Measurements from ENCODE around the gene REXO4.
"Not testable (repeated sequence)": the region's sequence is repeated elsewhere in the genome, so short reads cannot be mapped to it uniquely, and the experiment has no call there.

The REXO4 gene

DNA sequence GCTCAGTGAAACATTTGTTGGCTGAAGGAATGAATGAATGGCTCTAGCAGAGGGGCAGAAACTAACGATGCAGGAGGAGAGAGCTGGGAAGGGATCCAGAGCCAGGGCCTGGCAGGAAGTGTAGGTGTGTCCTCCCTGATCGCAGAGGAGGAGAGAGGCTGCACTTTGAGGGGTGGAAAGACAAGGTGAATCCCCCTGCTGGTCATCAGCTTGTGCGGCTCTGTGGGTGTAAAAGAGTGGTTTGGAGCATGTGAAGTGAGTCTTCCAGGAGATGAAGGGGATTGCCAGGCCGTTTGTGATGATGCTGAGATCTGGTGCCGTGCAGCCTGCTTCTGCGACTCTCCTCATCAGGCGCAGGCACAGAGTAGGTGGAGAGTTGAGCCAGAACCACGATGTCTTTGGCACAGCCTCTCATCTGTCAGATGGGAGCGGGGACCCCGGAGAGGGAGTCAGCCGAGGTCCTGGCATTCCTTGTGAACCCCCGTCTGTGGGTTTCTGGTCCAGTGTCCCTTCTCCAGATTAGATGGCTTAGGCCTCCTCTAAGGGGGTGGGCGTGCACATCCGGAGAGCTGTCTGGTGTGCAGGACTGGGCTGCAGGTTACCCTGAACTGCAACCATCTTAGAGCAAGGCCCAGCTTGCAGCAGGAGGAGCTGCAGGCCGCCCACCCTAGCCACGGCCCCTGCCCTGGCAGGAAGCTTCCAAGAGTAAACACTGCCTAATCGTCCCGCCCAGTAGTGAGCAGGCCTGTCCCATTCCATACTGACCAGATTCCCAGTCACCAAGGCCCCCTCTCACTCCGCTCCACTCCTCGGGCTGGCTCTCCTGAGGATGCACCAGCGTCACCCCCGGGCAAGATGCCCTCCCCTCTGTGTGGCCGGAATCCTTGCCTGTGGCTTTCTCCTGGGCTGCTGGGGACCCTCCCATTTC is 4.1 kb upstream of the REXO4 start, which contains the start of gene ADAMTS13:
TSS of gene ADAMTS13 (plus strand) at position 753 of the 928 bp plus-strand sequence. CDS start at position 830, 77 bp downstream.
- FAIRE-seq (peak; percentile 75), DNase-seq (ENCODE audit: insufficient read length, low spot score) (no peak)

GRCh38 chr9:133420392-133420827 is 2.6 kb upstream of the REXO4 start:
- DNase-seq (ENCODE audit: insufficient read length, low spot score) (peak; percentile 66), FAIRE-seq (peak; percentile 85)

DNA sequence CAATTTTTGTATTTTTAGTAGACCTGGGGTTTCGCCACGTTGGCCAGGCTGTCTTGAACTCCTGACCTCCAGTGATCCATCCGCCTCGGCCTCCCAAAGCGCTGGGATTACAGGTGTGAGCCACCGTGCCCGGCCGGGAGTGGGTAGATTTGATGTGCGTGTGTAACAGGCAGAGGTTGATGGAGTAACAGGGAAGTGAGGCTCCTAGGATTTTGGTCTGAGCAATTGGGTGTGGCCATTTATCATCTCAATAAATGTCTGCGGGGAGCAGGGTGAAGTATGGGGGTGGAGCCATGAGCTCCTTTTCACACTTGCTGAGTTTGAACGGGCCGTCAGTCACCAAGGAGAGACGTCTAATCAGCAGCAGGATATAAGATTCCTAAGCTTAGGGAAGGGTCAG is 1.2 kb upstream of the REXO4 start:
- no peak for DNase-seq (ENCODE audit: insufficient read length, low spot score)
- no peak for FAIRE-seq

GRCh38 chr9:133415170-133415569 is 2.6 kb downstream of the REXO4 start:
- no peak for DNase-seq (ENCODE audit: insufficient read length, low spot score)
- FAIRE-seq, result no peak

DNA sequence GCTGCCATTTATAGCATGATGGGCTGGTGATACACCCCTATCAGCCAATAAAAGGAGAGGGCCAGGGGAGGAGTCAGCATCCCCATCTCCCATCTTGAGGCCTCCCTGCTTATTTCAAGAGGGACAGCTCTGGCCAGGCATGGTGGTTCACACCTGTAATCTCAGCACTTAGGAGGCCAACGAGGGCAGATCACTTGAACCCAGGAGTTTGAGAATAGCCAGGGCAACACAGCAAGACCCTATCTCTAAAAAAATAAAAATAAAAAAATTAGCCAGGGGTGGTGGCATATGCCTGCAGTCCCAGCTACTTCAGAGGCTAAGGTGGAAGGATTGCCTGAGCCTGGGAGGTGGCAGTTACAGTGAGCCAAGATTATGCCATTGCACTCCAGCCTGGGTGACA is 9.8 kb downstream of the REXO4 start:
- DNase-seq (ENCODE audit: insufficient read length, low spot score) (no peak), FAIRE-seq (no peak)

DNA sequence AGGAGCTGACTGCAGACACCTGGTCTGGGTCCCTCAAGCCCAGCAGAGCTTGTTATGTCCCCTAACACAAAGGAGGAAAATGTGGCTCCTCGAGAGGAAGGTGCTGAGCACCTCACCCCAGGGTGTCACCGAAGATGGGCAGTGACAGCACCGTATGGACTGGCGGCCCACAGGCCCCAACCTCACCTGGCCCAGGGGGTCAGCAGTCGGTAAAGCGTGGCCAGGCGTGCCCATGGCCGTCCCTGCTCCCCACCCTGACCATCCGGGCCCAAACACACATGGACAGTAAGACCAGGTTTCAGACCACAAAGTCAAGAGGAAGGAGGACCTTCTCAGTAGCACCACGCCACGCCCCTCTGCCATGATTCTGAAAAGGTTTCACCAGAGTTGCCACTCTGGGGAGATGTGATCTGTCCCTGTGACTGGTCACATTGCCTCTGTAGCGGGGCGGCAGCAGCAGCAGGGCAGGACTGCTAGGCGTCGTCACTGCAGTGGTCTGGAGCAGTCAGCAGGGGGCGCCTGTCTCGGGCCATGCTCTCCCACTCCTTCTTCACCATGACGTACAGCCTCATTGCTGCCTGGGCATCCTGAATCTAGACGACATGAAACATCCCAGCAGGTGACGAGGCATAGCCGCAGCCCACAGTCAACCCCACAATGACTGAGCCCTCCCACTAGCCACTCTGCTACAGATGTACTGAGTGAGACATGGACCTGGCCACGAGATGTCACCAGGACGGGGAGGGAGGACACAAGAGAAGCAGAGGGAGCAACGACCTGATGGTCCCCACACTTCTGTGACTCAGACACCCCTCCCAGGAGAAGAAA is 11.1 kb downstream of the REXO4 start:
- peak; percentile 80 for FAIRE-seq
- peak; percentile 85 for DNase-seq (ENCODE audit: insufficient read length, low spot score)

DNA sequence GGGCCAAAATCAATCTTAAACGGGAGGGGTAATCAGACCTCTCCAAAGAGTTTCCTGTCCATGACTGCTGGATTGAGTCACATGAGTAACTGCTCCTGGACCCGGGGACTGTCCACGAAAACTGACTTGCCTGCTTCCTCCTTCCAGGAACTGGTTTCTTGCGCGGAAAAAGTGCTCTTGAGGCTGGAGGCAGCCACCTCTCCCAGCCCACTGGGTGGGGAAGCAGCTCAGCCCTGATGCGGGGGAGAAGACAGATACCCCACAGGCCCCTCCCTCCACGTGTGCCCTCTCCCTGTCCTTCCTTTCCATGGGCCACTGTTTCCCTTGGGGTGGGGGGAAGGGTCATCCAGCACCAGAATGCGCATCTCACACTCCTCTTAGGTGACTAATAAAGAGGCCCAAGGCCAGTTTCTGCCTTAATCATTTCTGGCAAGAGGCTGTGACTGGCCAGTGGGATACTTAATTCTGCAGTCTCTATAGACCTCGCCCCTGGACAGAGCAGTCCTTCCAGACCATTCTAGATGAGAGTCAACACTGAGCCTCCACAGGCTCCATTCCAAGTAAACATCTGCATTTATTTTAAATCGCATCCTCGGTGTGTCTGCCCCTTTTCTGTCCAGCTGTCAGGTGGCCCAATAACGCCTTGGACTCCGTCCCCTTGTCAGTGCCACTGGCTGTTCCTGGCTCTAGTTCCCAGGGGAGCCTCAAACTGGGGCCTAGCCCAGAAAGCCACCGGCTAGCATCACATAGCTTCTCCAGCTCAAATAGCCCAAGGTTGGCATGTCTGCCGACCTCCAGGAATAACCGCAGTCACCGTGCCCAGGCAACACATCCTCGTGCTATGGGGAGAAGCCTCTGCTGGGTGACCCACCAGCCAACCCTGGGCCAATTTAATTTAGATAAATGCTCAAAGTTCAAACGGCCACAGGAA is 12.0 kb downstream of the REXO4 start:
- FAIRE-seq (no peak), DNase-seq (ENCODE audit: insufficient read length, low spot score) (no peak)

GRCh38 chr9:133404454-133405002 is 13.3 kb downstream of the REXO4 start:
- DNase-seq (ENCODE audit: insufficient read length, low spot score) (no peak), FAIRE-seq (no peak)

DNA sequence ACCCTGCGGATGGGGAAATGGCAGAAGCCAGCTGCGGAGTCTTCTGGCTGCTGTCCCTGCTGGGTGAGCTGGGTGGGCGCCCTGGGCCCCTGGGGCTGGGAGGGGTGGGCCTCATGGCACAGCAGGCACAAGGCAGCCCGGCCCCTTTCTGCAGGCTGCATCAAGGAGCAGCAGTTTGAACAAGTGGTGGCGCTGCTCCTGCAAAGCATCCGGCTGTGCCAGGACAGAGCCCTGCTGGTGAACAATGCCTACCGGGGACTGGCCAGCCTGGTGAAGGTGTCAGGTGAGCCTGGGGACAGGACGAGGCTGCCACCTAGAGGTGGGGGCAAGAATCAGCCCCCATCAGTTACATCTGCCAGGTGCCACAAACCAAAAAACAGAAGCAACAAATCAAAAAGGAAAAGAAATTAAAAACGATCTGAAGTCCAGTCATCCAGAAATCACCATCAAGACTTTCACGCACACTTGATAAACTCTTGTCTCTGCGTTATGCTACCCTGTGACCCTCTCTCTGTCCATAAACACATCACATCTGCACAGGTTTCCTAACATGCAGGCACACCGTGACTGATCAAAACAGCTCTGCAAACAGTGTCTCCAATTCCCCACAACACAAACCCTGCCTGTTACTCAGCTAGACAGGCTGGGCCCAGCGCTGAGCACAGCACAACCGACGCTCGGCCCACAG is 13.9 kb downstream of the REXO4 start:
- FAIRE-seq, result no peak
- DNase-seq (ENCODE audit: insufficient read length, low spot score), result no peak

GRCh38 chr9:133402689-133403088 is 15.1 kb downstream of the REXO4 start:
- FAIRE-seq, result no peak

GRCh38 chr9:133401588-133401987 is 16.2 kb downstream of the REXO4 start:
- no peak for DNase-seq (ENCODE audit: insufficient read length, low spot score)
- FAIRE-seq, result no peak

More at GRCh38 chr9:133402689-133403088, 15.1 kb downstream of the REXO4 start:
- DNase-seq (ENCODE audit: insufficient read length, low spot score), result no peak

DNA sequence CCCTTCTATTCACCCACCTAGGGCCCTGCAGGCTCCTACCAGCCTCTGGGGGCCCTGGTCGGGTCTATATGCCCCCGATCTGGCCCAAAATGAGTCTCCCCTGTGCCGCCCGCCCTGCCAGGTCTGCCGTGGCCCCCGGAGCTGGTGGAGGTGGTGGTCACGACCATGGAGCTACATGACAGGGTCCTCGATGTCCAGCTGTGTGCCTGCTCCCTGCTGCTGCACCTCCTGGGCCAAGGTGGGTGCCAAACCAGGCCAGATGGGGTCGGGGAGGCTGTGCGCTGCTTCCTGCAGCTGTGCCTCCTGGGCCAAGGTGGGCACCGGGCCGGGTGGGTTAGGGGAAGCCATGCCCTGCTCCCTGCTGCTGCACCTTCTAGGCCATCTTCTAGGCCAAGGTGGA is 17.5 kb downstream of the REXO4 start:
- FAIRE-seq (no peak), DNase-seq (ENCODE audit: insufficient read length, low spot score) (no peak)

- FAIRE-seq, result no peak
- DNase-seq (ENCODE audit: insufficient read length, low spot score), result no peak
Measured at GRCh38 chr9:133397895-133398294, 19.9 kb downstream of the REXO4 start.

GRCh38 chr9:133397370-133397769 is 20.4 kb downstream of the REXO4 start:
- no peak for DNase-seq (ENCODE audit: insufficient read length, low spot score)
- FAIRE-seq, result no peak

DNA sequence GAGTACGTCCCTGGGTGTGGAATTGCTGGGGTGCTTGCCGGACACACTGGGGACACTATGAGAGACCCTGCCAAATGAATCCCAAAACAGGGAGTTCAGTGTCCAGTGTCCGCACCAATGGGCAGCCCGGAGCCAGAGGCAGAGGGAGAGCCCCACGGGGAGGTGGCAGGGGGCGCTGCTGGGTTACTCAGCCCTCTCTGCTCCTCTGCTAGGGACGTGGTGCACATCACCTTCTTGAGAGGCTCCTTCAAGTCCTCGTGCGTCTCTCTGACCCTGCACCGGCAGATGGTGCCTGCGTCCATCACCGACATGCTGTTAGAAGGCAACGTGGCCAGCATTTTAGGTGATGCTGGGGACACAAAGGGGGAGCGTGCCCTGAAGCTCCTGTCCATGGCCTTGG is 20.9 kb downstream of the REXO4 start:
- FAIRE-seq (no peak), DNase-seq (ENCODE audit: insufficient read length, low spot score) (no peak)

- FAIRE-seq (no peak), DNase-seq (ENCODE audit: insufficient read length, low spot score) (no peak)
Measured at GRCh38 chr9:133394687-133395271, 23.0 kb downstream of the REXO4 start.

GRCh38 chr9:133393399-133393798 is 24.4 kb downstream of the REXO4 start:
- FAIRE-seq, result no peak
- no peak for DNase-seq (ENCODE audit: insufficient read length, low spot score)

DNA sequence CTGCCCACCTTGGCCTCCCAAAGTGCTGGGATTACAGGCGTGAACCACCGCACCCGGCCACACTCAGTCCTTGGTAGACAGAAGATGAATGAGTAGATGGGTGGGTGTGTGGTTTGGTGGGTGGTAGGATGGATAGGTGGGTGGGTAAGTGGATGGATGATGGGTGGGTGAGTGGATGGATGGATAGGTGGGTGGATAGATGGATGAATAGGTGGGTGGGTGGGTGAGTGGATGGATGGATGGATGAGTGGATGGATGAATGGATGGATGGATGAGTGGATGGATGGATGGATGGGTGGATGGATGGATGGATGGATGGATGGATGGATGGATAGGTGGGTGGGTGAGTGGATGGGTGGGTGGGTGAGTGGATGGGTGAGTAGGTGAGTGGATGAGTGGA is 25.5 kb downstream of the REXO4 start:
- not testable (repeated sequence) for DNase-seq (ENCODE audit: insufficient read length, low spot score); FAIRE-seq

DNA sequence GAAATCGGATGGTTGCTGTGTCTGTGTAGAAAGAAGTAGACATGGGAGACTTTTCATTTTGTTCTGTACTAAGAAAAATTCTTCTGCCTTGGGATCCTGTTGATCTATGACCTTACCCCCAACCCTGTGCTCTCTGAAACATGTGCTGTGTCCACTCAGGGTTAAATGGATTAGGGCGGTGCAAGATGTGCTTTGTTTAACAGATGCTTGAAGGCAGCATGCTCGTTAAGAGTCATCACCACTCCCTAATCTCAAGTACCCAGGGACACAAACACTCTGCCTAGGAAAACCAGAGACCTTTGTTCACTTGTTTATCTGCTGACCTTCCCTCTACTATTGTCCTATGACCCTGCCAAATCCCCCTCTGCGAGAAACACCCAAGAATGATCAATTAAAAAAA is 26.4 kb downstream of the REXO4 start:
- FAIRE-seq; DNase-seq (ENCODE audit: insufficient read length, low spot score): not testable (repeated sequence)

Measured in GM19239 (cell line).